ENCODE data around the gene KRT40. TPM values are rescaled to one million over a fixed set of nuclear protein-coding genes. Genes with fewer than 3 reads are reported as not detected.

Gene KRT40
- total and polyA plus RNA-seq, 2 donors (not counting 1 experiment from before 2014, with no cell fraction given) = not detected

GRCh38 chr17:40962059-40962561, 22.0 kb downstream of the KRT40 start:
- DNase-seq (no peak), ATAC-seq (ENCODE audit: low read depth) (no peak)
- Histone ChIP-seq H3K4me3 (ENCODE audit: control extremely low read depth in 1 of 5, extremely low read depth in 1 of 5, insufficient read depth in 1 of 5, low read depth in 2 of 5, low read length in 4 of 5) (no peak overlapping the region), H3K27ac (ENCODE audit: low read length in 2 of 2) (no peak overlapping the region), H3K4me2 (replicated peaks; ENCODE audit: low read depth, low read length, poor library complexity, severe bottlenecking) (no peak overlapping the region), H3K4me1 (ENCODE audit: control insufficient read depth in 2 of 2, insufficient read depth in 2 of 2, low read length in 2 of 2) (no peaks in the 10 kb centered on the region), H3K9ac (ENCODE audit: low read length) (no peak overlapping the region), H3K27me3 (replicated peaks in 1 of 4; ENCODE audit: control extremely low read depth in 1 of 4, control insufficient read depth in 3 of 4, insufficient read depth in 4 of 4, low read length in 3 of 4) (no peaks in the 10 kb centered on the region), H4K20me1 (ENCODE audit: control insufficient read depth, insufficient read depth, low read length, poor library complexity, severe bottlenecking) (no peaks in the 10 kb centered on the region), H2AFZ (ENCODE audit: insufficient read depth, low read depth, low read length, poor library complexity, severe bottlenecking) (no peak overlapping the region), H3K9me3 (ENCODE audit: control extremely low read depth in 1 of 3, control insufficient read depth in 2 of 3, insufficient read depth in 1 of 3, low read length in 2 of 3) (peaks cover 0 to 2% (median 0%) of the 10 kb centered on the region in 3 donors), H3K36me3 (replicated peaks in 1 of 2; ENCODE audit: control extremely low read depth in 1 of 2, control insufficient read depth in 1 of 2, extremely low read depth in 1 of 2, insufficient read depth in 2 of 2, low read length in 1 of 2) (no peaks in the 10 kb centered on the region), H3K79me2 (ENCODE audit: control insufficient read depth, insufficient read depth, low read length) (no peaks in the 10 kb centered on the region)
- peaks cover 5% of the 10 kb centered on the region for H3K9me3 Mint-ChIP-seq (ENCODE audit: insufficient read depth)
- POLR2A ChIA-PET = no interaction called here
- CTCF ChIA-PET = interaction anchor here (1.3 kb wide), 1 partner anchor 9 kb away, joined by 7 read pairs; no protein-coding TSS in a partner anchor
- no peak overlapping the region for H3K27ac Mint-ChIP-seq
- no peaks in the 10 kb centered on the region for H3K4me1 Mint-ChIP-seq
- H3K4me3 Mint-ChIP-seq = no peak overlapping the region
- WGBS (ENCODE audit: insufficient coverage) = 82% methylated on average over 4 of the region's 4 CpGs
- no peak for TF ChIP-seq EZH2 (IDR thresholded peaks at IDR 0.05; ENCODE audit: borderline replicate concordance, insufficient read depth, low read depth, low read length, poor library complexity, severe bottlenecking)
- TF ChIP-seq CTCF (IDR thresholded peaks at IDR 0.05) = no peak
- peaks cover 23% of the 10 kb centered on the region for H3K27me3 Mint-ChIP-seq
- intact Hi-C loops (cut with micrococcal nuclease) = loop anchor here (10.0 kb wide), 1 partner anchor 233 kb away; no protein-coding TSS in a partner anchor

GRCh38 chr17:40961591-40961990, 22.5 kb downstream of the KRT40 start:
- POLR2A ChIA-PET = no interaction called here

More at GRCh38 chr17:40961591-40961990, 22.5 kb downstream of the KRT40 start:
- no peaks in the 10 kb centered on the region for H3K4me1 ChIP-seq (ENCODE audit: control insufficient read depth in 2 of 2, insufficient read depth in 2 of 2, low read length in 2 of 2)
- no peaks in the 10 kb centered on the region for H3K27me3 ChIP-seq (replicated peaks in 1 of 4; ENCODE audit: control extremely low read depth in 1 of 4, control insufficient read depth in 3 of 4, insufficient read depth in 4 of 4, low read length in 3 of 4)
- TF ChIP-seq EZH2 (IDR thresholded peaks at IDR 0.05; ENCODE audit: borderline replicate concordance, insufficient read depth, low read depth, low read length, poor library complexity, severe bottlenecking) = no peak
- no peak for TF ChIP-seq CTCF (IDR thresholded peaks at IDR 0.05)
- H3K79me2 ChIP-seq (ENCODE audit: control insufficient read depth, insufficient read depth, low read length) = no peaks in the 10 kb centered on the region
- H3K27ac ChIP-seq (ENCODE audit: low read length in 2 of 2) = no peak overlapping the region
- intact Hi-C loops (cut with micrococcal nuclease) = loop anchor here (10.0 kb wide), 1 partner anchor 233 kb away; no protein-coding TSS in a partner anchor
- CTCF ChIA-PET = interaction anchor here (1.3 kb wide), 1 partner anchor 9 kb away, joined by 7 read pairs; no protein-coding TSS in a partner anchor
- Mint-ChIP-seq H3K4me1 (no peaks in the 10 kb centered on the region), H3K9me3 (ENCODE audit: insufficient read depth) (peaks cover 5% of the 10 kb centered on the region), H3K27ac (no peak overlapping the region), H3K4me3 (no peak overlapping the region), H3K27me3 (peaks cover 23% of the 10 kb centered on the region)
- no peaks in the 10 kb centered on the region for H4K20me1 ChIP-seq (ENCODE audit: control insufficient read depth, insufficient read depth, low read length, poor library complexity, severe bottlenecking)
- no peak overlapping the region for H3K9ac ChIP-seq (ENCODE audit: low read length)
- peaks cover 0 to 2% (median 0%) of the 10 kb centered on the region in 3 donors for H3K9me3 ChIP-seq (ENCODE audit: control extremely low read depth in 1 of 3, control insufficient read depth in 2 of 3, insufficient read depth in 1 of 3, low read length in 2 of 3)
- no peak for ATAC-seq (ENCODE audit: low read depth)
- no peak overlapping the region for H3K4me2 ChIP-seq (replicated peaks; ENCODE audit: low read depth, low read length, poor library complexity, severe bottlenecking)
- no peak overlapping the region for H3K4me3 ChIP-seq (ENCODE audit: control extremely low read depth in 1 of 5, extremely low read depth in 1 of 5, insufficient read depth in 1 of 5, low read depth in 2 of 5, low read length in 4 of 5)
- DNase-seq = no peak
- H2AFZ ChIP-seq (ENCODE audit: insufficient read depth, low read depth, low read length, poor library complexity, severe bottlenecking) = no peak overlapping the region
- no peaks in the 10 kb centered on the region for H3K36me3 ChIP-seq (replicated peaks in 1 of 2; ENCODE audit: control extremely low read depth in 1 of 2, control insufficient read depth in 1 of 2, extremely low read depth in 1 of 2, insufficient read depth in 2 of 2, low read length in 1 of 2)
- WGBS (ENCODE audit: insufficient coverage) = no CpG with 5 or more reads among the region's 1 CpG
